ENCODE measurements around the gene NLE1.

DNA sequence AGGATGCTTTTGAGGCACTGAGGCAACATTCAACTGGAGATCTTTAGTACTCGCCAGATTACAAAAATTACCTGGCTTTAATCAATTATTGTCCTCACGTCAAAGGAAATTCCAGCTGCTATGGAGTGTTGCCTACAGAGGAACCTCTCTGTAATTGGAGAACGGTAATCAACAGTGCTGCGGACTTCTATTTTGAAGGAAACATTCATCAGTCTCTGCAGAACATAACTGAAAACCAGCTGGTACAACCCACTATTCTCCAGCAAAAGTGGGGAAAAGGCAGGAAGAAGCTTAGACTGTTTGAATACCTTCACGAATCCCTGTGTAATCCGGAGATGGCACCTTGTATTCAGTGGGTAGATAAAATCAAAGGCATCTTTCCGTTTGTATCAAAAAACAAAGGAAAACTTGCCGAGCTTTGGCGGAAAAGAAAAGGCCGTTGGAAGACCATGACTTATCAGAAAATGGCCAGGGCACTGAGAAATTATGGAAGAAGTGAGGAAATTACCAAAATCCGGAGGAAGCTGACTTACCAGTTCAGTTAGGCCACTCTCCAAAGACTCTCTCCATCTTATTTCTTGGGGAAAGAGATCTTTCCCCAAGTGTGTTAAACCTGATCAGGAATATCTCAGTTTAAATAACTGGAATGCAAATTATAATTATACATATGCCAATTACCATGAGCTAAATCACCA is 49.0 kb upstream of the NLE1 start:
- TF ChIP-seq POLR2AphosphoS5 (IDR thresholded peaks at IDR 0.05; ENCODE audit: low read depth, low read length): no peak
- no peak for TF ChIP-seq POLR2A (IDR thresholded peaks at IDR 0.05; ENCODE audit: low read depth, low read length)
